ENCODE measurements around the gene KRTAP12-1.
"Not testable (repeated sequence)": the region's sequence is repeated elsewhere in the genome, so short reads cannot be mapped to it uniquely, and the experiment has no call there.

The KRTAP12-1 gene

DNA sequence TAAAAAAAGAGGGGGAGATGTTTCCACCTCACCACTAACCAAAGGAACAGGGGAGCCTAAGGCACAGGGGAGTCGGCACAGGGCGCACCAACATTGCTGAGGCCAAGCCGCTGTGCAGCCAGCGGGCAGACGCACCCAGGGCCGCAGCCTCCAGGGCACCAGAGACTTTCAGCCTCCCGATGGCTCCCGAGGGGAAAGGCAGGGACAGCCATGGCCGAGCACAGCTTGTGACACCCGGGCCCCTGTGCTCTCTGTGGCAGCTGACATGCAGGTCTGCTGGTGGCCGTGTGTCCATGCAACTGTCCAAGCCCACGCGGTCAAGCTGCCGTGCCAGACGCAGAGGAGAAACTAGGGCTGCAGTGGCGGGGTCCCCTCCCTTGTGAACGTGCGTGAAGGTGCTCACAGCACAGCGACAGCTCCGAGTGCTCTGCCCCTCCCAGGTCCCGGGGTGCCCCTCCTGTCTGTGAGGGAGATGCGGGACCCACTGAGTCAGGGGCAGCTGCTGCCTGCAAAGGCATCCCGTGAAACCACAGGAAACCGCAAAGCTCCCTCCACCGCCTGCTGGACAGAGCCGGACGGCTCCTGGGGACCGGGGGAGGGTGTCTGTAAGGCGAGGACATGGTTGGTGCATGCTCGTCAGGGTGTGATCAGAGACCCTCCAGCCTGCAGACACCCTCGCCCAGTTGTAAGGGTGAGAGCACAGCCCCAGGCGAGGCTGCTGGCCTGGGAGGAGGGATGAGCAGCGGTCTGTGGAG lies 33.2 kb downstream of the KRTAP12-1 start:
- DNase-seq (ENCODE audit: insufficient read length, low spot score), result no peak
- no peak for FAIRE-seq

- FAIRE-seq (no peak), DNase-seq (ENCODE audit: insufficient read length, low spot score) (no peak)
Observed at GRCh38 chr21:44647222-44647552, 34.8 kb downstream of the KRTAP12-1 start.

DNA sequence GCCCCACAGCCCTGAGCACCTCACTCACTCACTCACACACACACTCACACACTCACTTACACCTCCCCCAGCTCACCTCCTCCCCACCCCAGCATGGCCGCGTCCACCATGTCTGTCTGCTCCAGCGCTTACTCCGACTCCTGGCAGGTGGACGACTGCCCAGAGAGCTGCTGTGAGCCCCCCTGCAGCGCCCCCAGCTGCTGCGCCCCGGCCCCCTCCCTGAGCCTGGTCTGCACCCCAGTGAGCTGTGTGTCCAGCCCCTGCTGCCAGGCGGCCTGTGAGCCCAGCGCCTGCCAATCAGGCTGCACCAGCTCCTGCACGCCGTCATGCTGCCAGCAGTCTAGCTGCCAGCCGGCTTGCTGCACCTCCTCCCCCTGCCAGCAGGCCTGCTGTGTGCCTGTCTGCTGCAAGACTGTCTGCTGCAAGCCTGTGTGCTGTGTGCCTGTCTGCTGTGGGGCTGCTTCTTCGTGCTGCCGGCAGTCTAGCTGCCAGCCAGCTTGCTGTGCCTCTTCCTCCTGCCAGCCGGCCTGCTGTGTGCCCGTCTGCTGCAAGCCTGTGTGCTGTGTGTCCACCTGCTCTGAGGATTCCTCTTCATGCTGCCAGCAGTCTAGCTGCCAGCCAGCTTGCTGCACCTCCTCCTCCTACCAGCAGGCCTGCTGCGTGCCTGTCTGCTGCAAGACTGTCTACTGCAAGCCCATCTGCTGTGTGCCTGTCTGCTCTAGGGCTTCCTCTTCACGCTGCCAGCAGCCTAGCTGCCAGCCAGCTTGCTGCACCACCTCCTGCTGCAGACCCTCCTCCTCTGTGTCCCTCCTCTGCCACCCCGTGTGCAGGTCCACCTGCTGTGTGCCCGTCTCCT lies 35.4 kb downstream of the KRTAP12-1 start, which contains the start of gene KRTAP10-11:
Gene KRTAP10-11 (plus strand): TSS at position 49 of the 856 bp plus-strand sequence. CDS start 45 bp downstream, at position 94.
- FAIRE-seq, result not testable (repeated sequence)

DNA sequence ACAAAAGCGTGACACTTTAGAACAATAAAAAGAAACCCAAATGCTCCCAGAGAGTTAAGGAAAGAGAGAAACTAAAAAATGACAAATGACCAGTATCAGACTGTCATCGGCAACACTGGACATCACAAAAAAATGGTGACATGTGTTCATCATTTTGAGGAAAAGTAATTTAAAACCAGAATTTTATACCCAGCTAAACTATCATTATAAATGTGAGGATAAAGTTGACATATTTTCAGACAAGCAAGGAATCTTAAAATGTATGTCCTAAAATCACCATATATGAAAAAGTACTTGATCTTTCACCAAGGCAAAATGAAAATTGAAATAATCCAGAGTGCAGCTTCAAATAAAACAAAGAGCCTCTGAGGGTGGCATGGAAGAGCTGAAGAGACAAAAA lies 37.1 kb downstream of the KRTAP12-1 start:
- no peak for FAIRE-seq
- no peak for DNase-seq (ENCODE audit: insufficient read length, low spot score)

More for the DNA sequence above, 35.4 kb downstream of the KRTAP12-1 start, which contains the start of gene KRTAP10-11:
- DNase-seq (ENCODE audit: insufficient read length, low spot score), result not testable (repeated sequence)

- DNase-seq (ENCODE audit: insufficient read length, low spot score) (no peak), FAIRE-seq (no peak)
Observed at GRCh38 chr21:44643741-44644310, 38.1 kb downstream of the KRTAP12-1 start.

DNA sequence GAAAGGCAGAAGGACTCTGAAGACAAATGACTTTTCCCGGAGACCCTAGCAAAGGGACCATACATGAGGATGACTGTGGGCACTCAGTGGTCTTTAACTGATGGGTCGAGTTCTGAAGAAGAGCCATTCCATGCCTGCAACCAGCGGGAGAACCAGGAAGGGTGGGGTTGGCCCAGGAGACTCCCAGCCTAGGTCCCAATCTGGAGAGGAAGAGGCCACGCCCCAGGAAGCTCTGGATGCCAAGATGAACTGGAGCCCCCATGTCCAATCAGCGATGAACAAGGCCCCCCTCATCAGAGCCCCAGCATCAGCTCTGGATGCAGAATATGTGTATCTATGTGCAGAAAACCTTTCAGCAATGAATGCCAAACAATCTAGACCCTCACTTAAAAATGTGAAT lies 41.2 kb downstream of the KRTAP12-1 start:
- no peak for DNase-seq (ENCODE audit: insufficient read length, low spot score)
- no peak for FAIRE-seq

DNA sequence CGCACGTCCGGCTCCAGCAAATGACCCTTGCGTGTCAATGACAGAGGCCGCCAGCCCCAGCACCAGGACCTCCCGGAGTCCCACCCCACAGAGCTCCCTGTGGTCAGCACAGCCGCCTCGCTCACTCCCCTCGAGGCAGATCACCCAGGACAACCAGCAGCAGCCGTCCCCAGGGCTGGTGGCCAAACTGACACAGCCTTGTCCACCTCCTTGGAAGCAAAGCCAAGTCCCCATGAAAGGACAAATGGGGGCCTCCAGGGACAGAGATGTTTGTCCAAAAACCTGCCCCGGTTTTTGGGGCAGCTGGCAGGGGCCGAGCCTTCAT lies 42.7 kb downstream of the KRTAP12-1 start:
- FAIRE-seq (no peak), DNase-seq (ENCODE audit: insufficient read length, low spot score) (no peak)

- FAIRE-seq, result not testable (repeated sequence)
Observed at GRCh38 chr21:44638506-44639330, 43.2 kb downstream of the KRTAP12-1 start.

DNA sequence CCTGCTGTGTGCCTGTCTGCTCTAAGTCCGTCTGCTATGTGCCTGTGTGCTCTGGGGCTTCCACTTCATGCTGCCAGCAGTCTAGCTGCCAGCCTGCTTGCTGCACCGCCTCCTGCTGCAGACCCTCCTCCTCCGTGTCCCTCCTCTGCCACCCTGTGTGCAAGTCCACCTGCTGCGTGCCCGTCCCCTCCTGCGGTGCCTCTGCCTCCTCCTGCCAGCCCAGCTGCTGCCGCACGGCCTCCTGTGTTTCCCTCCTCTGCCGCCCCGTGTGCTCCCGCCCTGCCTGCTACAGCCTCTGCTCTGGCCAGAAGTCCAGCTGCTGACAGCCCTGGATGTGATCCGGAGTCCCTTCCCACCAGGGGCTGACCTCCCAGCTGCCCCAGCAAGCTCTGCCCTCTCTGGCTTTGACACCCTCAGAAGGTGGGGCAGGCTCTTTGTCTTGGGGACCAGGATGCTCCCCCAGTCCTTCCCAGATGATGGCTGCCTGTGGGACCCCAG lies 44.1 kb downstream of the KRTAP12-1 start:
- not testable (repeated sequence) for FAIRE-seq; DNase-seq (ENCODE audit: insufficient read length, low spot score)

More at GRCh38 chr21:44638506-44639330, 43.2 kb downstream of the KRTAP12-1 start:
- DNase-seq (ENCODE audit: insufficient read length, low spot score), result not testable (repeated sequence)

DNA sequence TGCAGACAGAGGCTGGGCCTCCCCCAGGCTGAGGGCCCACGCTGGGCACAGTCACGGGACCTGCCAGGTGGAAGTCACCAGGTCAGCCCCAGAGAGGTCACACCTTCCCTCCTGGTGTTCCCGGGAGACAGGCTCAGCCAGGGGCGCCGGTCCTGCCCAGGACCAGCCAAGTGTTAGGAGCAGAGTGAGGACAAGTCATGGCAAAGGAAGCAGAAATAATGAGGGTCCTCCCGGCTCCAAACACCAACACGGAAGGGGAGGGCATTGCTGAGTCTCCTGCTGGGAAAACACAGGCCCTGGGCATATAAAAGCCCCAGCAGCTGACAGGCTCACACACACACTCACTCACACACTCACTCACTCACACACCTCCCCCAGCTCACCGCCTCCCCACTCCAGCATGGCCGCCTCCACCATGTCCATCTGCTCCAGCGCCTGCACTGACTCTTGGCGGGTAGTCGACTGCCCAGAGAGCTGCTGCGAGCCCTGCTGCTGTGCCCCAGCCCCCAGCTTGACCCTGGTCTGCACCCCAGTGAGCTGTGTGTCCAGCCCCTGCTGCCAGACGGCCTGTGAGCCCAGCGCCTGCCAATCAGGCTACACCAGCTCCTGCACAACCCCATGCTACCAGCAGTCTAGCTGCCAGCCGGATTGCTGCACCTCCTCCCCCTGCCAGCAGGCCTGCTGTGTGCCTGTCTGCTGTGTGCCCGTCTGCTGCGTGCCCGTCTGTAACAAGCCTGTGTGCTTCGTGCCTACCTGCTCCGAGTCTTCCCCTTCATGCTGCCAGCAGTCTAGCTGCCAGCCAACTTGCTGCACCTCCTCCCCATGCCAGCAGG lies 44.7 kb downstream of the KRTAP12-1 start, which contains the start of gene KRTAP10-10:
Gene KRTAP10-10 (plus strand): TSS at position 339 of the 833 bp plus-strand sequence. CDS start 62 bp downstream, at position 401.
- DNase-seq (ENCODE audit: insufficient read length, low spot score), result no peak
- FAIRE-seq, result no peak

DNA sequence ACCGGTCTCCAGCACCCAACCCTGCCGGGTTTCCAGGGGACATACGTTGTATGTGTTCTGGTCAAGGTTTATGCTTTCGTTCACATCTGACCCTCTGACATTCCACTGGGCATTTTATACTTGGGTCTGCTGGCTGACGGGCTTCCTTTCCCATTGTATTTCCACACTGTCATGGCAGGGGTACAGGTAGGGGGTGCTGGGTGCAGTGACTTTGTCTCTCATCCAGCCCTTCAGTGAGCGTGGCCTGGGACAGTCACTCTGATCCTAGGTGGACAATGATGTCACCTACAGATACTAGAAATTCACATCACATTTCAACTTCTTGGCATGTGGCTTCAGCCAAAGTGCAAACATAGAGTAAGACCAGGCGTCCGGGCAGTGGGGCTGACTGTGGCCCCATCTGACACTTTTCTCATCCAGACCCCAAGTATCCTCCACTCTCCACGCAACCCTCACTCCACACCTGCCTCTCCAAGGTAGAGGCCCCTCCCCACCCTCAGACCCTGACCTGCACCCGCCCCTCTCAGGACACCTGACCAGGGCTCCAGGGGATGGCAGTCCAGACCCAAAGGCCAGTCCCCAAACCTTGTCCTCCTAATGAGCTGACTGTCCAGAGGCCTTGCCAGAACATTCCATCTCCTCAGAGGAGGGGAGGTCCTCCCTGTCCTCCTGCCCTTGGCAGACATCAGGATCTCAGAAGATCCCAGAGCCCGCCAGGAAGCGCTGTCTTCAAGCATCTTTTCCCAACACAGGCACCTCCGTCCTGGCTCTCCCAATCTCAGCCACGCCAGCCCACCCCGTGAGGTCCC lies 45.5 kb downstream of the KRTAP12-1 start:
- FAIRE-seq (no peak), DNase-seq (ENCODE audit: insufficient read length, low spot score) (no peak)

DNA sequence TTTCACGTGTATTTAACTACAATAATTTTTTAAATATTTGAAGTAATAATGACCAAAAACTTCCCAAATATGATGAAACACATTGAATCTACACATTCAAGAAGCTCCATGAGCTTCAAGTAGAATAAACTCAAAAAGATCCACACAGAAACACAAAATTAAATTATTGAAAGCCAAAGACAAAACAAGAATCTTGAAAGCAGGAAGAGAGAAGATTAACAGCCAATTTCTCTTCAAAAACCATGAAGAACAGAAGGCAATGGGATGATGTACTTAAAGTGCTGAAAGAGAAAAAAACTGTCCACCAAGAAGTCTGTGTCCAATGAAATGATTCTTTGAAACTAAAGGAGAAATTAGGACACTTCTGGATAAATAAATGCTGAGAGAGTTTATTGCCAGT lies 49.9 kb downstream of the KRTAP12-1 start:
- no peak for FAIRE-seq

More for the DNA sequence above, 49.9 kb downstream of the KRTAP12-1 start:
- DNase-seq (ENCODE audit: insufficient read length, low spot score), result no peak
